Osteocyte (in vitro differentiated cells): ENCODE data around the gene APOBEC3B. TPM values are rescaled to one million over a fixed set of nuclear protein-coding genes. Genes with fewer than 3 reads are reported as not detected.
"Not testable (repeated sequence)": the region's sequence is repeated elsewhere in the genome, so short reads cannot be mapped to it uniquely, and the experiment has no call there.

ENCODE experiments used
- DNase-seq: peaks from one replicate; pipeline ENCODE4 v3.0.0; 2021; ENCODE audit warnings: mixed read lengths; ENCODE audit not compliant: unreplicated experiment; ENCODE audit errors: extremely low spot score
- H3K27ac Mint-ChIP-seq: one replicate; pipeline ENCODE4 v1.8.0; 2021; ENCODE audit warnings: mild to moderate bottlenecking, mixed read lengths; ENCODE audit not compliant: unreplicated experiment
- H3K27me3 Mint-ChIP-seq: one replicate; pipeline ENCODE4 v1.8.0; 2021; ENCODE audit warnings: mixed read lengths; ENCODE audit not compliant: unreplicated experiment
- H3K36me3 Mint-ChIP-seq: one replicate; pipeline ENCODE4 v1.8.0; 2021; ENCODE audit warnings: mixed read lengths; ENCODE audit not compliant: unreplicated experiment
- H3K4me1 Mint-ChIP-seq: one replicate; pipeline ENCODE4 v1.8.0; 2021; ENCODE audit warnings: mixed read lengths; ENCODE audit not compliant: unreplicated experiment
- H3K4me3 Mint-ChIP-seq: one replicate; pipeline ENCODE4 v1.8.0; 2021; ENCODE audit warnings: mild to moderate bottlenecking, moderate library complexity, mixed read lengths; ENCODE audit not compliant: unreplicated experiment
- H3K9me3 Mint-ChIP-seq: one replicate; pipeline ENCODE4 v1.8.0; 2021; ENCODE audit warnings: mixed read lengths; ENCODE audit not compliant: unreplicated experiment
- CTCF ChIP-seq: fragments of 200-600 bp; sonication (generic); IDR thresholded peaks from 2 replicates; pipeline ENCODE4 v1.5.0; 2021; ENCODE audit warnings: antibody characterized with exemption, mild to moderate bottlenecking, moderate library complexity
- total RNA-seq: library from RNA; stranded (reverse); gene quantifications from 2 replicates; pipeline ENCODE4 v1.2.1, GENCODE V29; 2021

Gene APOBEC3B
- total RNA-seq, 1 donor from 2014 or later: 4.2 TPM

DNA sequence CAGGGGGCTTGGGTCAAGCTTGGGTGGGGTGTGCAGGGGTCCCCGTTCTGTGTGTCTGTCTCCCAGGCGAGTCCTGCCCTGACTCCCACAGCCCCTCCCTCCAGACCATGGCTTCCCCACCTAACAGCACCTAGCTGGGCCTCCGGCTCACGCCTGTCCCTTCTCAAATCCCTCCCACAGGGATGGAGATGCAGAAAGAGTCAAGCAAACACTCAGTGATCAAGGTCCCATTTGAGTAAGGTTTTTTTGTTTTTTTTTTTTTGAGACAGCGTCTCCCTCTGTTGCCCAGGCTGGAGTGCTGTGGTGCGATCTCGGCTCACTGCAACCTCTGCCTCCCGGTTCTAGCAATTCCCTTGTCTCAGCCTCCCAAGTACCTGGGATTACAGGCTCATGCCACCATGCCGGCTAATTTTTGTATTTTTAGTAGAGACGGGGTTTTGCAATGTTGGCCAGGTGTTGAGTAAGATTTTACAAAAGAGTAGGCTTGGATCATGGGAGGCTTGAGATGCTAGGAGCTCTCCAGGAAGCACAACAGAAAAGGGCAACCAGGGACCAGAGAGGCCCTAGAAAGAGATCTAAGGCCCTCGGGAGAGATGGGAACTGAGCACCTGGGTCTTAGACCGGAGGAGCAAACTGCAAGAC is 44.5 kb downstream of the APOBEC3B start:
- no peak for DNase-seq
- no peak overlapping the region for H3K27ac Mint-ChIP-seq
- peaks cover 6% of the 10 kb centered on the region for H3K4me1 Mint-ChIP-seq
- no peak overlapping the region for H3K4me3 Mint-ChIP-seq
- H3K36me3 Mint-ChIP-seq: peaks cover 2% of the 10 kb centered on the region
- H3K27me3 Mint-ChIP-seq: no peaks in the 10 kb centered on the region
- TF ChIP-seq CTCF: no peak
- no peaks in the 10 kb centered on the region for H3K9me3 Mint-ChIP-seq

GRCh38 chr22:39027717-39028116 is 45.6 kb downstream of the APOBEC3B start:
- Mint-ChIP-seq H3K27ac (no peak overlapping the region), H3K9me3 (no peaks in the 10 kb centered on the region), H3K27me3 (no peaks in the 10 kb centered on the region), H3K36me3 (peaks cover 2% of the 10 kb centered on the region), H3K4me3 (no peak overlapping the region), H3K4me1 (no peaks in the 10 kb centered on the region)
- TF ChIP-seq CTCF: no peak
- DNase-seq: no peak

DNA sequence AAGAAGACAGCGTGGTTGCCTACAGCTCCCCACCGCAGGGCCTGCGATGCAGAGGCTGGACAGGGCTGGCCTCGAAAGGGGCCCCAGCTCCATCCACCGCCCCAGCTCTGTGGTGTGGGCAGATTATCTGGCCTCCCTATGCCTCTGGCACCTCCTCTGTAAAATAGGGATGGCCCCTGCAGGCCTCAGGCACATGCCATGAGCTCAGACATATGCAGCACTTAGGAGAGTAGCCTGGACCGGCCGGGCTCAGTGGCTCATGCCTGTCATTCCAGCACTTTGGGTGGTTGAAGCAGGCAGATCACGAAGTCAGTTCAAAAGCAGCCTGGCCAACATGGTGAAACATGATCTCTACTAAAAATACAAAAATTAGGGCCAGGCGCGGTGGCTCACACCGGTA is 46.1 kb downstream of the APOBEC3B start:
- Mint-ChIP-seq H3K27me3 (no peaks in the 10 kb centered on the region), H3K9me3 (no peaks in the 10 kb centered on the region), H3K36me3 (peaks cover 2% of the 10 kb centered on the region), H3K4me3 (no peak overlapping the region), H3K27ac (no peak overlapping the region), H3K4me1 (no peaks in the 10 kb centered on the region)
- DNase-seq: no peak
- TF ChIP-seq CTCF: no peak

DNA sequence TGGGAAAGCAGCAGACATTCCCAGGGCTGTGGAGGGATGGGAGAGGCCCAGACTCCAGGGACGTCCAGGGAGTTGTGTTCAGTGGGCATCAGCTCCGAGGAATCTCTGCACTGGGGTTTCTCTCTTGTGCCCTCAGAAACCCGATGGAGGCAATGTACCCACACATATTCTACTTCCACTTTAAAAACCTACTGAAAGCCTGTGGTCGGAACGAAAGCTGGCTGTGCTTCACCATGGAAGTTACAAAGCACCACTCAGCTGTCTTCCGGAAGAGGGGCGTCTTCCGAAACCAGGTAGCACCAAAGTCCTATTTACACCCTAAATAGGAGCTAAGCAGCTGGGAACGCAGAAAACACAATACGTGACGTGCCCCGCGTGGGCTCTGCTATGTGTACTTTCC is 47.1 kb downstream of the APOBEC3B start:
- Mint-ChIP-seq H3K9me3 (no peaks in the 10 kb centered on the region), H3K4me3 (no peak overlapping the region), H3K27me3 (no peaks in the 10 kb centered on the region), H3K4me1 (peaks cover 2% of the 10 kb centered on the region), H3K36me3 (no peaks in the 10 kb centered on the region), H3K27ac (no peak overlapping the region)
- TF ChIP-seq CTCF: no peak
- DNase-seq: no peak

- Mint-ChIP-seq H3K4me3 (no peak overlapping the region), H3K27me3 (no peaks in the 10 kb centered on the region), H3K27ac (no peak overlapping the region), H3K4me1 (peaks cover 3% of the 10 kb centered on the region), H3K36me3 (no peaks in the 10 kb centered on the region), H3K9me3 (no peaks in the 10 kb centered on the region)
- DNase-seq: no peak
- no peak for TF ChIP-seq CTCF
These were observed 48.6 kb downstream of the APOBEC3B start for GRCh38 chr22:39030705-39031104.

GRCh38 chr22:39031434-39032295 is 49.5 kb downstream of the APOBEC3B start:
- not testable (repeated sequence) for H3K27ac Mint-ChIP-seq, H3K27me3 Mint-ChIP-seq, H3K9me3 Mint-ChIP-seq, DNase-seq, H3K4me3 Mint-ChIP-seq, H3K4me1 Mint-ChIP-seq, H3K36me3 Mint-ChIP-seq

DNA sequence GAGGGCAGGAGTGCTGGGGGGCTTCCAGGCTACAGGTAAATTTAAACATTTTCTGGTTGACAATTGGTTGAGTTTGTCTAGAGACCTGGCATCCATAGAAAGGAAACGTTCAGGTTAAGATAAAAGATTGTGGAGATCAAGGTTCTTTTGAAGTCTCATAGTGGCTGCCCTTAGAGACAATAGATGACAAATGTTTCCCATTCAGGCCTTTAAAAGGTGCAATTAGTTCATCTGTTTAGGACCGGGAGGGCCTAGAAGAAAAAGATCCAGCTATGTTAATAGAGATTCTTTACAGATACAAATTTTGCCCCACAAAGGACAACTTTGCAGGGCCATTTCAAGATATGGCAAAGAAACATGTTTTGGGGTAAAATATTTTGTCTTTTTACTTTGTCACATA is 54.9 kb downstream of the APOBEC3B start:
- not testable (repeated sequence) for DNase-seq, H3K27me3 Mint-ChIP-seq, H3K27ac Mint-ChIP-seq, H3K36me3 Mint-ChIP-seq, H3K9me3 Mint-ChIP-seq, H3K4me3 Mint-ChIP-seq
- peaks cover 17% of the 10 kb centered on the region for H3K4me1 Mint-ChIP-seq
